Measurements from ENCODE around the gene COMT. TPM values are rescaled to one million over a fixed set of nuclear protein-coding genes. Genes with fewer than 3 reads are reported as not detected.

Gene COMT
- total and polyA plus RNA-seq, 9 of the 15 experiments (the other 6 are each of a cell fraction or from before 2014, with no cell fraction given), result 12.5 to 351 (median 155) TPM

- TF ChIP-seq, protein P1, sequence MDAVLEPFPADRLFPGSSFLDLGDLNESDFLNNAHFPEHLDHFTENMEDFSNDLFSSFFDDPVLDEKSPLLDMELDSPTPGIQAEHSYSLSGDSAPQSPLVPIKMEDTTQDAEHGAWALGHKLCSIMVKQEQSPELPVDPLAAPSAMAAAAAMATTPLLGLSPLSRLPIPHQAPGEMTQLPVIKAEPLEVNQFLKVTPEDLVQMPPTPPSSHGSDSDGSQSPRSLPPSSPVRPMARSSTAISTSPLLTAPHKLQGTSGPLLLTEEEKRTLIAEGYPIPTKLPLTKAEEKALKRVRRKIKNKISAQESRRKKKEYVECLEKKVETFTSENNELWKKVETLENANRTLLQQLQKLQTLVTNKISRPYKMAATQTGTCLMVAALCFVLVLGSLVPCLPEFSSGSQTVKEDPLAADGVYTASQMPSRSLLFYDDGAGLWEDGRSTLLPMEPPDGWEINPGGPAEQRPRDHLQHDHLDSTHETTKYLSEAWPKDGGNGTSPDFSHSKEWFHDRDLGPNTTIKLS (IDR thresholded peaks at IDR 0.05; ENCODE audit: borderline replicate concordance, low read depth), result no peak
- TF ChIP-seq TCFL5 (CRISPR knock-in tag; conservative IDR thresholded peaks at IDR 0.05) (no peak), ZBTB34 (CRISPR knock-in tag; IDR thresholded peaks at IDR 0.05) (peak; percentile 53; the same call in 1 of the 2 replicates), ZNF282 (CRISPR knock-in tag; IDR thresholded peaks at IDR 0.05) (no peak), SMAD1 (IDR thresholded peaks at IDR 0.05; ENCODE audit: low read depth, low read length, partially characterized antibody) (no peak), BCOR (IDR thresholded peaks at IDR 0.05) (peak; percentile 100), TARDBP (IDR thresholded peaks at IDR 0.05) (no peak), PML (IDR thresholded peaks at IDR 0.05; ENCODE audit: low read length) (peak; percentile 20; the same call in 1 of the 2 replicates), RCOR1 (IDR thresholded peaks at IDR 0.05; ENCODE audit: borderline replicate concordance in 1 of 2, low read depth in 2 of 2, low read length in 2 of 2) (peak; percentile 72 to 98), TEAD4 (IDR thresholded peaks at IDR 0.05; ENCODE audit: low read length) (0 out of 2 replicates have a peak, but pooled peaks have one; percentile 27), TEAD4 (CRISPR knock-in tag; IDR thresholded peaks at IDR 0.05; ENCODE audit: borderline replicate concordance) (no peak), GATAD2A (IDR thresholded peaks at IDR 0.05) (no peak), FOSL1 (tag; conservative IDR thresholded peaks at IDR 0.05) (0 out of 2 replicates have a peak, but pooled peaks have one; percentile 49), ZSCAN29 (IDR thresholded peaks at IDR 0.05) (no peak), ELF4 (CRISPR knock-in tag; IDR thresholded peaks at IDR 0.05) (no peak), ZKSCAN1 (IDR thresholded peaks at IDR 0.05; ENCODE audit: low read depth, low read length) (peak; percentile 68; the same call in 1 of the 2 replicates), PTBP1 (IDR thresholded peaks at IDR 0.05; ENCODE audit: low read depth, low read length) (peak; percentile 99), NR3C1 (CRISPR knock-in tag; IDR thresholded peaks at IDR 0.05) (no peak), ZNF764 (CRISPR knock-in tag; IDR thresholded peaks at IDR 0.05; ENCODE audit: low read depth) (0 out of 2 replicates have a peak, but pooled peaks have one; percentile 22), NR4A1 (CRISPR knock-in tag; IDR thresholded peaks at IDR 0.05) (no peak), NR4A1 (tag; IDR thresholded peaks at IDR 0.05) (0 out of 2 replicates have a peak, but pooled peaks have one; percentile 59)
- TF ChIP-seq, protein P2, sequence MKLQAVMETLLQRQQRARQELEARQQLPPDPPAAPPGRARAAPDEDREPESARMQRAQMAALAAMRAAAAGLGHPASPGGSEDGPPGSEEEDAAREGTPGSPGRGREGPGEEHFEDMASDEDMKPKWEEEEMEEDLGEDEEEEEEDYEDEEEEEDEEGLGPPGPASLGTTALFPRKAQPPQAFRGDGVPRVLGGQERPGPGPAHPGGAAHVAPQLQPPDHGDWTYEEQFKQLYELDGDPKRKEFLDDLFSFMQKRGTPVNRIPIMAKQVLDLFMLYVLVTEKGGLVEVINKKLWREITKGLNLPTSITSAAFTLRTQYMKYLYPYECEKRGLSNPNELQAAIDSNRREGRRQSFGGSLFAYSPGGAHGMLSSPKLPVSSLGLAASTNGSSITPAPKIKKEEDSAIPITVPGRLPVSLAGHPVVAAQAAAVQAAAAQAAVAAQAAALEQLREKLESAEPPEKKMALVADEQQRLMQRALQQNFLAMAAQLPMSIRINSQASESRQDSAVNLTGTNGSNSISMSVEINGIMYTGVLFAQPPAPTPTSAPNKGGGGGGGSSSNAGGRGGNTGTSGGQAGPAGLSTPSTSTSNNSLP (IDR thresholded peaks at IDR 0.05; ENCODE audit: borderline replicate concordance, low read depth, low read length), result 0 out of 2 replicates have a peak, but pooled peaks have one; percentile 6
- TF ChIP-seq, protein P3, sequence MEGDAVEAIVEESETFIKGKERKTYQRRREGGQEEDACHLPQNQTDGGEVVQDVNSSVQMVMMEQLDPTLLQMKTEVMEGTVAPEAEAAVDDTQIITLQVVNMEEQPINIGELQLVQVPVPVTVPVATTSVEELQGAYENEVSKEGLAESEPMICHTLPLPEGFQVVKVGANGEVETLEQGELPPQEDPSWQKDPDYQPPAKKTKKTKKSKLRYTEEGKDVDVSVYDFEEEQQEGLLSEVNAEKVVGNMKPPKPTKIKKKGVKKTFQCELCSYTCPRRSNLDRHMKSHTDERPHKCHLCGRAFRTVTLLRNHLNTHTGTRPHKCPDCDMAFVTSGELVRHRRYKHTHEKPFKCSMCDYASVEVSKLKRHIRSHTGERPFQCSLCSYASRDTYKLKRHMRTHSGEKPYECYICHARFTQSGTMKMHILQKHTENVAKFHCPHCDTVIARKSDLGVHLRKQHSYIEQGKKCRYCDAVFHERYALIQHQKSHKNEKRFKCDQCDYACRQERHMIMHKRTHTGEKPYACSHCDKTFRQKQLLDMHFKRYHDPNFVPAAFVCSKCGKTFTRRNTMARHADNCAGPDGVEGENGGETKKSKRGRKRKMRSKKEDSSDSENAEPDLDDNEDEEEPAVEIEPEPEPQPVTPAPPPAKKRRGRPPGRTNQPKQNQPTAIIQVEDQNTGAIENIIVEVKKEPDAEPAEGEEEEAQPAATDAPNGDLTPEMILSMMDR (IDR thresholded peaks at IDR 0.05 in 2 of 3, conservative IDR thresholded peaks at IDR 0.05 in 1 of 3; ENCODE audit: insufficient read depth in 2 of 3, low read depth in 1 of 3, low read length in 3 of 3), result 0 out of 6 replicates have a peak, but pooled peaks of 1 of the 3 experiments have one; percentile 0
Observed at GRCh38 chr22:19974268-19974861, 32.8 kb downstream of the COMT start (continued).
